Smooth muscle cell (in vitro differentiated cells): Measurements from ENCODE around the gene SPNS3. TPM values are rescaled to one million over a fixed set of nuclear protein-coding genes. Genes with fewer than 3 reads are reported as not detected.
A peak's percentile ranks its signal among the peaks of the same experiment; 100 is the strongest.

ENCODE experiments used
- DNase-seq: peaks from one replicate; lab custom pipeline; 2025; ENCODE audit not compliant: unreplicated experiment; lab: John Stamatoyannopoulos, UW
- H2AFZ ChIP-seq: fragments of 200-600 bp; sonication (generic); 2 replicates; pipeline ENCODE4 v1.6.0; 2016; ENCODE audit warnings: antibody characterized with exemption, low read depth, mild to moderate bottlenecking
- H3F3A ChIP-seq: fragments of 200-600 bp; sonication (generic); 2 replicates; pipeline ENCODE4 v1.6.0; 2017; ENCODE audit warnings: antibody characterized with exemption, low read depth
- H3K27ac ChIP-seq: fragments of 200-600 bp; sonication (generic); 2 replicates; pipeline ENCODE4 v1.5.1; 2016; ENCODE audit warnings: low read depth, mild to moderate bottlenecking
- H3K27me3 ChIP-seq: fragments of 200-600 bp; sonication (generic); 2 replicates; pipeline ENCODE4 v1.6.1; 2016; ENCODE audit warnings: low read depth, mild to moderate bottlenecking
- H3K36me3 ChIP-seq: fragments of 200-600 bp; sonication (generic); 2 replicates; pipeline ENCODE4 v1.5.1; 2016; ENCODE audit warnings: low read depth
- H3K4me1 ChIP-seq: fragments of 200-600 bp; sonication (generic); 2 replicates; pipeline ENCODE4 v1.5.1; 2016; ENCODE audit warnings: low read depth
- H3K4me2 ChIP-seq: fragments of 200-600 bp; sonication (generic); 2 replicates; pipeline ENCODE4 v1.6.0; 2016; ENCODE audit warnings: mild to moderate bottlenecking
- H3K4me3 ChIP-seq: fragments of 200-600 bp; sonication (generic); 2 replicates; pipeline ENCODE4 v1.5.1; 2016; ENCODE audit warnings: mild to moderate bottlenecking
- H3K79me2 ChIP-seq: fragments of 200-600 bp; sonication (generic); 2 replicates; pipeline ENCODE4 v1.6.0; 2016; ENCODE audit warnings: low read depth, mild to moderate bottlenecking
- H3K9ac ChIP-seq: fragments of 200-600 bp; sonication (generic); 2 replicates; pipeline ENCODE4 v1.6.0; 2016; ENCODE audit warnings: low read depth
- H3K9me3 ChIP-seq: fragments of 200-600 bp; sonication (generic); replicated peaks from 2 replicates; pipeline ENCODE4 v1.5.1; 2016; ENCODE audit warnings: low read depth
- H4K20me1 ChIP-seq: fragments of 200-600 bp; sonication (generic); 2 replicates; pipeline ENCODE4 v1.6.0; 2016; ENCODE audit warnings: low read depth
- WGBS: methylation state at CpG from one replicate; pipeline ENCODE4 v1.1.7; 2016; ENCODE audit warnings: low lambda C conversion rate; 5-methylcytosine and 5-hydroxymethylcytosine counted together
- polyA plus RNA-seq: library from polyadenylated mRNA; unstranded; fragments of >200 nt; fragmentation: Nextera tagmentation; extraction: Ambion mirVana; gene quantifications from 2 replicates; pipeline ENCODE4 v1.2.1, GENCODE V29; 2016
- total RNA-seq: library from RNA; depleted of rRNA; stranded (reverse); fragments of >200 nt; gene quantifications from 2 replicates; pipeline ENCODE4 v1.2.3, GENCODE V29; 2014
- TF ChIP-seq, protein P1 (sequence below): fragments of 200-600 bp; sonication (generic); IDR thresholded peaks from 2 replicates; pipeline ENCODE4 v1.5.1; 2017; ENCODE audit warnings: borderline replicate concordance, mild to moderate bottlenecking, antibody characterized with exemption; ENCODE audit not compliant: insufficient read depth, poor library complexity, severe bottlenecking

SPNS3 gene
- total and polyA plus RNA-seq, 2 experiments from 2014 or later = not detected

DNA sequence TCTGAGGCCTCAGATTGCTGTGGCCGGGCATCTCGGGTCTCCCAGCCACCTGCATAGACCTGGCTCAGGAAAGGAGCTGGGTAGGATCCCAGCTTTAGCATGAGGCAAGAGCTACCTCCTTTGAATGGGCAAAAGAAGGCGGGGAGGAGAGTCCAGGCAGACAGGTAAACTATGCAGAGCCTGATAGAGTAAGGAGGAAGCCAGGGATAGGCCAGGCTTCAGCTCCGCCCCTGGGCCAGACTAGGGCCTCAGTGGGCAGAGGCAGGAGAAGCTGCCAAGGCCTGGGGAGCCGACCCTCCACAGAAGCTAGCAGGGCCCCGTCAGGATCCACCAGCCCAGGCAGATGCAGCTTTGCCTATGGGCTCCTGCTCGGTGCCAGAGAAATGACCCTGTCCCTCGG lies 44.7 kb upstream of the SPNS3 start:
- no peaks in the 10 kb centered on the region for H3K9me3 ChIP-seq
- no peaks in the 10 kb centered on the region for H3K36me3 ChIP-seq
- no peak overlapping the region for H2AFZ ChIP-seq
- peaks cover 1% of the 10 kb centered on the region for H3K27me3 ChIP-seq
- no peak overlapping the region for H3K9ac ChIP-seq
- no peaks in the 10 kb centered on the region for H3K79me2 ChIP-seq
- no peak overlapping the region for H3K4me2 ChIP-seq
- no peak for DNase-seq
- H3K4me1 ChIP-seq = no peaks in the 10 kb centered on the region
- 82% methylated on average over 8 of the region's 8 CpGs for WGBS
- no peak overlapping the region for H3K4me3 ChIP-seq
- H3K27ac ChIP-seq = no peak overlapping the region
- H4K20me1 ChIP-seq = no peaks in the 10 kb centered on the region
- TF ChIP-seq, protein P1, sequence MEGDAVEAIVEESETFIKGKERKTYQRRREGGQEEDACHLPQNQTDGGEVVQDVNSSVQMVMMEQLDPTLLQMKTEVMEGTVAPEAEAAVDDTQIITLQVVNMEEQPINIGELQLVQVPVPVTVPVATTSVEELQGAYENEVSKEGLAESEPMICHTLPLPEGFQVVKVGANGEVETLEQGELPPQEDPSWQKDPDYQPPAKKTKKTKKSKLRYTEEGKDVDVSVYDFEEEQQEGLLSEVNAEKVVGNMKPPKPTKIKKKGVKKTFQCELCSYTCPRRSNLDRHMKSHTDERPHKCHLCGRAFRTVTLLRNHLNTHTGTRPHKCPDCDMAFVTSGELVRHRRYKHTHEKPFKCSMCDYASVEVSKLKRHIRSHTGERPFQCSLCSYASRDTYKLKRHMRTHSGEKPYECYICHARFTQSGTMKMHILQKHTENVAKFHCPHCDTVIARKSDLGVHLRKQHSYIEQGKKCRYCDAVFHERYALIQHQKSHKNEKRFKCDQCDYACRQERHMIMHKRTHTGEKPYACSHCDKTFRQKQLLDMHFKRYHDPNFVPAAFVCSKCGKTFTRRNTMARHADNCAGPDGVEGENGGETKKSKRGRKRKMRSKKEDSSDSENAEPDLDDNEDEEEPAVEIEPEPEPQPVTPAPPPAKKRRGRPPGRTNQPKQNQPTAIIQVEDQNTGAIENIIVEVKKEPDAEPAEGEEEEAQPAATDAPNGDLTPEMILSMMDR = no peak
- no peaks in the 10 kb centered on the region for H3F3A ChIP-seq

DNA sequence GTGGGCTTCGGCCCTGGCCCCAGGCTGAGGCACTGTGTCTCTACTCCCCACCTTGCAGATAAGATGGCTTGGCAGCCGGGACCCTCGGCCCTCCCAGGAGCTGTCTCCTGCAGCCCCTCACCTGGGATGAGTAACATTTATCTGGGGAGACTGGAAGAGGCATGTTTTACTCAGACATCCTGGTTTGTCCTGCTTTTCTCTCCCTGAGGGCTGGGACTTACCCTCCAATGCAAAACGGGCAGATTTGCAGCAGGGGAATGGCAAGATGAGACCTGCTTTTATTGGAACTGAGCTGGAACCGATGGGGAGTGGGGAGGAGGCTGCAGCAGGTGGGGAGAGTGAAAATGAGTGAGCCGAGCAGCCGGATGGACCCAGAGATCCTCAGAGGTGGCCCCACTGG lies 39.9 kb upstream of the SPNS3 start:
- Histone ChIP-seq H3K79me2 (no peaks in the 10 kb centered on the region), H3K9ac (no peak overlapping the region), H3K4me2 (no peak overlapping the region), H3K36me3 (no peaks in the 10 kb centered on the region), H3K4me1 (peaks cover 13% of the 10 kb centered on the region), H3K27me3 (peaks cover 4% of the 10 kb centered on the region), H2AFZ (no peak overlapping the region), H3K9me3 (no peaks in the 10 kb centered on the region), H3K27ac (peak overlapping the region; percentile 40), H4K20me1 (no peaks in the 10 kb centered on the region), H3K4me3 (no peak overlapping the region), H3F3A (no peaks in the 10 kb centered on the region)
- TF ChIP-seq, protein P1 = no peak
- WGBS = 47% methylated on average over 7 of the region's 7 CpGs
- no peak for DNase-seq

DNA sequence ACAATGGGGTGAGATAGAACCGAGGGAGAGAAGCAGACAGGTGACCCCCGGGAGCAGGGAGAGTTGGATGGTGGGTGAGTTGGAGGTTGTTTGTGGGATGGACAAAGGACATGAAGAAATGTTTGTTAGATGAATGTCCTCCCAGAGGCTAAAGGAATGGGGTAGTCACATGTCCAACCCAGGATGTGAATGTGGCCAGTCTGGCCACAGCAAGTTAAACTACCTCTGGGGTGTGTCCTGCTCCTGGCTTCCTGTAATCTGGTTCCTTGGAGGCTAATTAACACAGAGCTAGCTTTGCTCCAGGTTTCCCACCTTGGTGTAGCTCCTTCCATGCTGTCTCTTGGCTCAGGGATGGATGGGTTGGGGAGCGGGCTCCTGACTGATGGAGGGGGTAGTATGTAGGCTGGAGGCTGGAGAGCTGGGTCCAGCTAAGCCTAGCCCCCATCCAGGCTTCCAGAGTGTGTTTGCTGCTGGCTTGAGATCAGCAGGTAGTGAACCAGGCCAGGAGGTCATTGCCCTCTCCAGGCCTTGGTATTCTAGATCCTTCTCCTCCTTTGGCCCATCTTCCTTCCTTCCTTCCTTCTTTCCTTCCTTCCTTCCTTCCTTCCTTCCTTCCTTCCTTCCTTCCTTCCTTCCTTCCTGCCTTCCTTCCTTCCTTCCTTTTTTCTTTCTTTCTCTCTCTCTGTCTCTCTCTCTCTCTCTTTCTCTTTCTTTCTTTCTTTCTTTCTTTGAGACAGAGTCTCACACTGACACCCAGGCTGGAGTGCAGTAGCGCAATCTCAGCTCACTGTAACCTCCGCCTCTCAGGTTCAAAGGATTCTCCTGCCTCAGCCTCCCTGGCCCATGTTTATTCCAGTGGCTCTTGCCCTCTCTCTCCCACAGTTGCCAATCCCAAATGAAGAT lies 39.3 kb upstream of the SPNS3 start:
- Histone ChIP-seq H3K9me3 (no peaks in the 10 kb centered on the region), H3K27me3 (peaks cover 4% of the 10 kb centered on the region), H3K79me2 (no peaks in the 10 kb centered on the region), H2AFZ (no peak overlapping the region), H3K27ac (peak overlapping the region; percentile 42), H3K4me1 (peaks cover 13% of the 10 kb centered on the region), H4K20me1 (no peaks in the 10 kb centered on the region), H3K9ac (no peak overlapping the region), H3K36me3 (no peaks in the 10 kb centered on the region), H3F3A (no peaks in the 10 kb centered on the region), H3K4me3 (no peak overlapping the region), H3K4me2 (no peak overlapping the region)
- TF ChIP-seq, protein P1 = no peak
- DNase-seq = no peak
- 77% methylated on average over 5 of the region's 5 CpGs for WGBS

DNA sequence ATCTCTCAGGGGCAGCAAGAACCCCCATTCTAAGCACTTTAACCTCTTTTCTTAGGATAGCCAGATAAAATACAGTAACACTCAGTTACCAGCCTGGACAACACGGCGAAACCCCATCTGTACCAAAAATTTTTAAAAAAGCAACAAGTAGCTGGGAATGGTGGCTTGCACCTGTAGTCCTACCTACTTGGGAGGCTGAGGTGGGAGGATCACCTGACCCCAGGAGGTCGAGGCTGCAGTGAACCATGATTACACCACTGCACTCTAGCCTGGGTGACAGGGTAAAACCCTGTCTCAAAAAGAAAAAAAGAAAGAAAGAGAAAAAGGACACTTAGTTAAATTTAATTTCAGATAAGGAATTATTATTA lies 38.6 kb upstream of the SPNS3 start:
- WGBS = 93% methylated on average over 3 of the region's 3 CpGs
- H3K4me3 ChIP-seq = no peak overlapping the region
- H3K4me1 ChIP-seq = peaks cover 13% of the 10 kb centered on the region
- no peaks in the 10 kb centered on the region for H3K9me3 ChIP-seq
- no peaks in the 10 kb centered on the region for H3F3A ChIP-seq
- H3K27ac ChIP-seq = peak overlapping the region; percentile 42
- H4K20me1 ChIP-seq = no peaks in the 10 kb centered on the region
- no peak overlapping the region for H3K4me2 ChIP-seq
- no peaks in the 10 kb centered on the region for H3K36me3 ChIP-seq
- no peaks in the 10 kb centered on the region for H3K79me2 ChIP-seq
- H2AFZ ChIP-seq = no peak overlapping the region
- TF ChIP-seq, protein P1 = no peak
- DNase-seq = no peak
- no peak overlapping the region for H3K9ac ChIP-seq
- peaks cover 4% of the 10 kb centered on the region for H3K27me3 ChIP-seq
